Fibroblast of mammary gland (primary cell): ENCODE measurements around the gene PHOX2B.
A peak's percentile ranks its signal among the peaks of the same experiment; 100 is the strongest.
"Not testable (repeated sequence)": the region's sequence is repeated elsewhere in the genome, so short reads cannot be mapped to it uniquely, and the experiment has no call there.

Experiments
- DNase-seq: peaks from one replicate; pipeline ENCODE4 v3.0.0-alpha.2; 2010; ENCODE audit warnings: low read depth
- H3K4me3 ChIP-seq: 2 replicates; pipeline ENCODE4 v1.5.1; 2011; ENCODE audit warnings: low read depth, mild to moderate bottlenecking, low read length, moderate library complexity; ENCODE audit not compliant: control insufficient read depth
- CTCF ChIP-seq: conservative IDR thresholded peaks from 2 replicates; pipeline ENCODE4 v1.5.1; 2011; ENCODE audit warnings: low read depth, low read length, inconsistent platforms; ENCODE audit not compliant: control insufficient read depth, insufficient read depth

Gene PHOX2B

DNA sequence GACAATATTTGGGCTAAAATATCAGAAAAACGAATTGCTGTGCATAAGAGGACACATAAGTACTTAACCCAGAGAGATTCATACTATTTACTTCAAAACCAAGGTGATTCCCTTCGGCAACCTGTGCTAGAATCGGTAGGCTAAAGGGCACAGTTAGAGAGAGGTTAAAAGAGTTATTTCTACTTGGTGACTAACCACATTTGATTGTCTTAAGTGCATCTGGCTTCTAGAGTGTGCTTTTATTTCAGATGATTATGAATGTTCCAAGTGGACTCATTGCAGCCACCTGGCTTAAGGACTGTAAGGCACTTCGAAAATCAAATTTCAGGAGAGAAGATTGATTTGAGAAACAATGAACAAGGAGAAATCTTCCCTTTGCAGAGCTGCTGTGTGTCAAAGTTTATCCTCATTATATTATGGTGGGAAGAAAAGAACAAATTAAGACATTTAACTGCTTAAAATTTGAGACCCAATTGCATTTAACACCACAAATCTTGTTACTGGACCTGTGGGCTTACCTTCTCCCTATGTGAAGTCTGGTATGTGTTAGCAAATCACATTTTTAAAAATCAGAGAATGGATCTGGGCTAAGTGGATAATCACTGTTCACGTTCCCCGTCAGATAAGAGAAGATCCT, 34.0 kb downstream of the PHOX2B start:
- no peak for DNase-seq
- no peak for TF ChIP-seq CTCF
- no peak overlapping the region for H3K4me3 ChIP-seq

DNA sequence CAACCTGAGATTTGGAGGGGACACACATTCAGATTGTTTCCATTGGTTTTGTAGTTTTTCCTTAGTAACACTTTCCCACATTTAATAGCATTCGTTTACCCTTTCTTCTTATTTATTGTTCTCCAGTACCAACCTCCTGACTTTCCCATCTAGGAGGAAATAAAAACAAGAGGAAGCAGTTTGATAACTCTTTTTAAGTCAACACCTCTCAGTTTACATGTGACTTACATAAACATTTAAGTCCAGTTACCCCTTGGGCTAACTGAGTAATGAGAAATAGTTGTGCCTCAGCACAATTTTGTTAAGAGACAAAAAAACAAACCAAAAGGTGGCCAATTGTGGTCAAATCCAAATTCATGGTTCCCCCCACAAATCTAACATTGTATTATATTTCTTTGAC, 34.8 kb downstream of the PHOX2B start:
- no peak for TF ChIP-seq CTCF
- DNase-seq: no peak
- no peak overlapping the region for H3K4me3 ChIP-seq

- no peak for DNase-seq
- no peak overlapping the region for H3K4me3 ChIP-seq
- no peak for TF ChIP-seq CTCF
Measured at GRCh38 chr4:41712425-41712824, 36.1 kb downstream of the PHOX2B start.

- DNase-seq, H3K4me3 ChIP-seq: not testable (repeated sequence)
Measured at GRCh38 chr4:41711654-41712053, 36.9 kb downstream of the PHOX2B start.

DNA sequence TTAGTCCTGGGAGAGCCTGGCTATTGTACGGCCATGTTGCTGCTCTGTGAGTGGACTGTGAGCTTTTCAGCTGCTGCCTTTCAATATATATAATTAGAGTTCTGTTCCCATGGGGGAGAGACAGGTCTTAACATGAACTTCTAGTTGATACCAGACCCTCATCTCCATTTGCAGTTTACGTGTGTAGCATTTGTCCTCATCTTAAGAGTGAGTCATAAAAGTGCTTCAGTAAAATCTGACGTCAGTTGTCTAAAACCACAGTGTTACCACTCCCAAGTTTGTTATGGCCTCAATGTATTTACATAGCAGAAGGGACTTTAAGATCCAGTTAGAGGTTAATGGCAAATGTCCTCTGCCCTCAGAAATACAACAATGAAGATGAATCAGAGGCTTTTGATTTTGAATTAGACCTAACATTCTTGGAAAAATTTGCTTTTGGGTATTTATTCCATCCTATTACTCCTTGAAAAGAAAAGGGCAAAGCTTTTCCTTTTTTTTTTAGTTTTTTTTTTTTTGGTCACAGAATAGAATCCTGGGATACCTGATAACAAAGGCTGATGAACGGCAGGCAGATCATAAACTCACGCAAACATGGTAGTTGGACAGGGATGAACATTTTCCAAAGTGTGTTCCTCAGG, 38.6 kb downstream of the PHOX2B start:
- DNase-seq: peak; percentile 84
- no peak for TF ChIP-seq CTCF
- H3K4me3 ChIP-seq: no peak overlapping the region

DNA sequence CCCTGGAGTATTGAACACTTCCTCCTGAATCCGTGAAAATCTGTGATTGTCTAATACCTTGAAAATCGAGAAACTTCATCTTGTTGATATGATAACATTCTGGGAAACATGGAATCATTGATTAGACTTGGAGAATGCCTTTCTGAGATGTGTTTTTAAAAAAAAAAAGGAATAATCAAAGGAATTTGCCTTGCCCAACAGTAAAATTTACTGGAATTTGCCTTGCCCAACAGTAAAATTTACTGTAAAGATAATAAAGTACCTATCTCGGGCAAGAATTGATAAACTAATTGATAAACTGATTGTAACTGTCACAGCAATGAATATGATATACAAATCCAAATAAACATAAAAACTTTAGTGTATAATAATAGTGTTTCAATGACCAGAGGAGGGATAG, 44.7 kb downstream of the PHOX2B start:
- DNase-seq: no peak
- no peak overlapping the region for H3K4me3 ChIP-seq
- no peak for TF ChIP-seq CTCF

- TF ChIP-seq CTCF: no peak
- H3K4me3 ChIP-seq: no peak overlapping the region
- no peak for DNase-seq
Measured at GRCh38 chr4:41702770-41703169, 45.8 kb downstream of the PHOX2B start.
